ENCODE measurements around the gene NPAS3.

Gene NPAS3

GRCh38 chr14:33671556-33671955 is 732.9 kb downstream of the NPAS3 start:
- Mint-ChIP-seq H3K9me3 (no peaks in the 10 kb centered on the region), H3K27ac (no peak overlapping the region), H3K27me3 (no peaks in the 10 kb centered on the region), H3K36me3 (no peaks in the 10 kb centered on the region), H3K4me1 (no peaks in the 10 kb centered on the region), H3K4me3 (no peak overlapping the region)
- DNase-seq (ENCODE audit: low spot score in 2 of 2) = no peak
- ATAC-seq (ENCODE audit: low read depth) = no peak

- H3K9me3 Mint-ChIP-seq = peaks cover 1% of the 10 kb centered on the region
- H3K27me3 Mint-ChIP-seq = no peaks in the 10 kb centered on the region
- DNase-seq (ENCODE audit: low spot score in 2 of 2) (no peak), ATAC-seq (ENCODE audit: low read depth) (no peak)
- no peak overlapping the region for H3K4me3 Mint-ChIP-seq
- no peaks in the 10 kb centered on the region for H3K4me1 Mint-ChIP-seq
- no peak overlapping the region for H3K27ac Mint-ChIP-seq
- no peaks in the 10 kb centered on the region for H3K36me3 Mint-ChIP-seq
Observed at GRCh38 chr14:33674927-33675326, 736.2 kb downstream of the NPAS3 start.

- Mint-ChIP-seq H3K27ac (no peak overlapping the region), H3K36me3 (no peaks in the 10 kb centered on the region), H3K27me3 (no peaks in the 10 kb centered on the region), H3K9me3 (peaks cover 1% of the 10 kb centered on the region), H3K4me1 (no peaks in the 10 kb centered on the region), H3K4me3 (no peak overlapping the region)
- DNase-seq (ENCODE audit: low spot score in 2 of 2) (no peak), ATAC-seq (ENCODE audit: low read depth) (no peak)
Observed at GRCh38 chr14:33675415-33676130, 736.9 kb downstream of the NPAS3 start.

- ATAC-seq (ENCODE audit: low read depth) (no peak), DNase-seq (ENCODE audit: low spot score in 2 of 2) (no peak)
- H3K9me3 Mint-ChIP-seq = peaks cover 1% of the 10 kb centered on the region
- H3K36me3 Mint-ChIP-seq = no peaks in the 10 kb centered on the region
- no peaks in the 10 kb centered on the region for H3K27me3 Mint-ChIP-seq
- H3K4me1 Mint-ChIP-seq = no peaks in the 10 kb centered on the region
- no peak overlapping the region for H3K27ac Mint-ChIP-seq
- no peak overlapping the region for H3K4me3 Mint-ChIP-seq
Observed at GRCh38 chr14:33676135-33676566, 737.5 kb downstream of the NPAS3 start.

GRCh38 chr14:33676891-33677290 is 738.2 kb downstream of the NPAS3 start:
- Mint-ChIP-seq H3K4me3 (no peak overlapping the region), H3K27me3 (no peaks in the 10 kb centered on the region)

GRCh38 chr14:33678005-33678404 is 739.3 kb downstream of the NPAS3 start:
- H3K4me3 Mint-ChIP-seq = no peak overlapping the region
- DNase-seq (ENCODE audit: low spot score in 2 of 2) (no peak), ATAC-seq (ENCODE audit: low read depth) (no peak)
- peaks cover 1% of the 10 kb centered on the region for H3K9me3 Mint-ChIP-seq
- H3K27me3 Mint-ChIP-seq = no peaks in the 10 kb centered on the region
- H3K27ac Mint-ChIP-seq = no peak overlapping the region
- H3K36me3 Mint-ChIP-seq = no peaks in the 10 kb centered on the region
- H3K4me1 Mint-ChIP-seq = no peaks in the 10 kb centered on the region

More at GRCh38 chr14:33676891-33677290, 738.2 kb downstream of the NPAS3 start:
- Mint-ChIP-seq H3K9me3 (peaks cover 1% of the 10 kb centered on the region), H3K4me1 (no peaks in the 10 kb centered on the region), H3K36me3 (no peaks in the 10 kb centered on the region), H3K27ac (no peak overlapping the region)
- DNase-seq (ENCODE audit: low spot score in 2 of 2) = no peak
- ATAC-seq (ENCODE audit: low read depth) = no peak

GRCh38 chr14:33679025-33679424 is 740.3 kb downstream of the NPAS3 start:
- DNase-seq (ENCODE audit: low spot score in 2 of 2) = no peak
- Mint-ChIP-seq H3K4me3 (no peak overlapping the region), H3K4me1 (no peaks in the 10 kb centered on the region), H3K27me3 (no peaks in the 10 kb centered on the region), H3K27ac (no peak overlapping the region), H3K36me3 (no peaks in the 10 kb centered on the region), H3K9me3 (peaks cover 1% of the 10 kb centered on the region)
- ATAC-seq (ENCODE audit: low read depth) = no peak

GRCh38 chr14:33679461-33680225 is 741.0 kb downstream of the NPAS3 start:
- no peaks in the 10 kb centered on the region for H3K36me3 Mint-ChIP-seq
- H3K27me3 Mint-ChIP-seq = no peaks in the 10 kb centered on the region
- H3K27ac Mint-ChIP-seq = no peak overlapping the region
- no peak for DNase-seq (ENCODE audit: low spot score in 2 of 2)
- H3K9me3 Mint-ChIP-seq = peaks cover 1% of the 10 kb centered on the region
- no peak overlapping the region for H3K4me3 Mint-ChIP-seq
- ATAC-seq (ENCODE audit: low read depth) = no peak
- no peaks in the 10 kb centered on the region for H3K4me1 Mint-ChIP-seq

GRCh38 chr14:33680873-33681272 is 742.2 kb downstream of the NPAS3 start:
- no peaks in the 10 kb centered on the region for H3K4me1 Mint-ChIP-seq
- no peak for DNase-seq (ENCODE audit: low spot score in 2 of 2)
- no peaks in the 10 kb centered on the region for H3K27me3 Mint-ChIP-seq
- no peak overlapping the region for H3K27ac Mint-ChIP-seq
- H3K36me3 Mint-ChIP-seq = no peaks in the 10 kb centered on the region
- no peak overlapping the region for H3K4me3 Mint-ChIP-seq
- peaks cover 1% of the 10 kb centered on the region for H3K9me3 Mint-ChIP-seq
- no peak for ATAC-seq (ENCODE audit: low read depth)

GRCh38 chr14:33682760-33683159 is 744.1 kb downstream of the NPAS3 start:
- ATAC-seq (ENCODE audit: low read depth) (no peak), DNase-seq (ENCODE audit: low spot score in 2 of 2) (no peak)
- Mint-ChIP-seq H3K9me3 (peaks cover 1% of the 10 kb centered on the region), H3K27me3 (no peaks in the 10 kb centered on the region), H3K36me3 (no peaks in the 10 kb centered on the region), H3K4me3 (no peak overlapping the region), H3K4me1 (no peaks in the 10 kb centered on the region), H3K27ac (no peak overlapping the region)

GRCh38 chr14:33685026-33685425 is 746.3 kb downstream of the NPAS3 start:
- ATAC-seq (ENCODE audit: low read depth) (no peak), DNase-seq (ENCODE audit: low spot score in 2 of 2) (no peak)
- H3K36me3 Mint-ChIP-seq = no peaks in the 10 kb centered on the region
- no peak overlapping the region for H3K4me3 Mint-ChIP-seq
- no peaks in the 10 kb centered on the region for H3K9me3 Mint-ChIP-seq
- H3K27me3 Mint-ChIP-seq = no peaks in the 10 kb centered on the region
- no peaks in the 10 kb centered on the region for H3K4me1 Mint-ChIP-seq
- H3K27ac Mint-ChIP-seq = no peak overlapping the region

GRCh38 chr14:33685698-33686097 is 747.0 kb downstream of the NPAS3 start:
- Mint-ChIP-seq H3K27me3 (no peaks in the 10 kb centered on the region), H3K4me1 (no peaks in the 10 kb centered on the region), H3K27ac (no peak overlapping the region), H3K9me3 (no peaks in the 10 kb centered on the region), H3K4me3 (no peak overlapping the region), H3K36me3 (no peaks in the 10 kb centered on the region)
- DNase-seq (ENCODE audit: low spot score in 2 of 2) (no peak), ATAC-seq (ENCODE audit: low read depth) (no peak)

GRCh38 chr14:33686218-33686617 is 747.5 kb downstream of the NPAS3 start:
- no peaks in the 10 kb centered on the region for H3K27me3 Mint-ChIP-seq
- H3K36me3 Mint-ChIP-seq = no peaks in the 10 kb centered on the region
- DNase-seq (ENCODE audit: low spot score in 2 of 2) = no peak
- no peaks in the 10 kb centered on the region for H3K4me1 Mint-ChIP-seq
- H3K9me3 Mint-ChIP-seq = no peaks in the 10 kb centered on the region
- ATAC-seq (ENCODE audit: low read depth) = no peak
- H3K4me3 Mint-ChIP-seq = no peak overlapping the region
- no peak overlapping the region for H3K27ac Mint-ChIP-seq

- H3K27ac Mint-ChIP-seq = no peak overlapping the region
- no peak for DNase-seq (ENCODE audit: low spot score in 2 of 2)
- no peaks in the 10 kb centered on the region for H3K36me3 Mint-ChIP-seq
- no peak overlapping the region for H3K4me3 Mint-ChIP-seq
- no peaks in the 10 kb centered on the region for H3K9me3 Mint-ChIP-seq
- ATAC-seq (ENCODE audit: low read depth) = no peak
- H3K4me1 Mint-ChIP-seq = no peaks in the 10 kb centered on the region
- H3K27me3 Mint-ChIP-seq = no peaks in the 10 kb centered on the region
Observed at GRCh38 chr14:33686856-33687255, 748.2 kb downstream of the NPAS3 start.

GRCh38 chr14:33689680-33690079 is 751.0 kb downstream of the NPAS3 start:
- Mint-ChIP-seq H3K4me3 (no peak overlapping the region), H3K36me3 (no peaks in the 10 kb centered on the region), H3K4me1 (no peaks in the 10 kb centered on the region)

More at GRCh38 chr14:33689680-33690079, 751.0 kb downstream of the NPAS3 start:
- H3K27me3 Mint-ChIP-seq = no peaks in the 10 kb centered on the region
- ATAC-seq (ENCODE audit: low read depth) = no peak
- no peak for DNase-seq (ENCODE audit: low spot score in 2 of 2)
- H3K9me3 Mint-ChIP-seq = no peaks in the 10 kb centered on the region
- no peak overlapping the region for H3K27ac Mint-ChIP-seq

All from memory B cell (primary cell).